HG03354 (cell line): ENCODE data around the gene CCDC7.
"Not testable (repeated sequence)": the region's sequence is repeated elsewhere in the genome, so short reads cannot be mapped to it uniquely, and the experiment has no call there.

Experiments
- ATAC-seq: cut with Tn5 transposase; IDR thresholded peaks from one replicate; pipeline ENCODE4 v1.9.1; 2021; ENCODE audit warnings: mild to moderate bottlenecking; ENCODE audit not compliant: unreplicated experiment, poor library complexity, severe bottlenecking

Gene CCDC7

DNA sequence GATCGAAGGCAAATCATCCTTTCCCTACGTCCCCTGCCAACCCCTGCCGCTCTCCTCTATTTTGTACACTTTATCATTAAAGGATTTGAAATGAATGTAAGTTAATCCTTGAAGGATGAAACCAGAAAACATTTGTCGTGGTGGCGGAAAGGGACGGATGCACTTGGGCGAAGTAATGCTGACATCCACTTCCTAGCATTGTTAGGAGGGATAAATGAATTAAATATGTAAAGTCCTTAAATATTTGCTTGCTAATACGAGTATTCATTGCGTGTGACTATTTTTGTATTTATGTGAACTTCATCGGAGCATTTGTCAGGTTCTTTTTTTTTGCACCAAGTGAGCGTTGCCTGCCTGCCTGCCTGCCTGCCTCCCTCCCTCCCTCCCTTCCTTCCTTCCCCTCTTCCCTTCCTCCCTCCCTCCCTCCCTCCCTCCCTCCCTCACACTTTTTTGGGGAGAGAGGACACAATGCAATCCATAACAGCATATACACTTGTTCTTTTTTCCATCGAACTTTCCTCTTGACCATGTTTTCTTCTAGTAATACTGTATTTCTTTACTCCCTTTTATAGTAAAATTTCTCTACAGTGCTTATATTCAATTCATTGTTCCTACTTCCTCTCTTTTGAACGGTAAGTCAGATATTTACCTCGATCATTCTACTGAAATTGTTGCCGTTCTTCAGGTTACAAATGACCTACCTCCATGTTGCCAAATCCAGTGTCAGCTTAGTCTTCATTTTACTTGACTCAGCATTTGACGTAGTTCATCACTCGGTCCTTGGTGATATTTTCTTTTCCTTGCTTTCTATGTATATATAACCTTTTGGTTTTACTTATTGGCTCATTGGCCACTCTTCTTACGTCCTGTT is 831 bp downstream of the CCDC7 start:
- ATAC-seq: peak; percentile 13

DNA sequence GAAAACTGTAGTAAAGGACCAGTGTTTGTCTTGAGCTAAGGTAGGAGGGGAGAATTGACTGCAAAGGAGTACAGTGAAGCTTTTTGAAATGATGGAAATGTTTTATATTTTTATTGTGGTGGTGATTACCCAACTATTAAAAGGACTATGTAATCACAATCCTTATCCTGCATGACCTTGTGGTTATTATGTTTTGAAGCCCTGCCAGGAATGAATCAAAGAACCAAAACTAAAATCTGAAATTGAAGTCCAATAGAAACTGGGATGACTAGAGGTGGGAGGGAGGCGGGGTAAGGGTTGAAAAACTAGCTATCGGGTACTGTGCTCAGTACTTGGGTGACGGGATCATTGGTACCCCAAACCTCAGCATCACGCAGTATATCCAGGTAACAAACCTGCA is 8.2 kb downstream of the CCDC7 start:
- ATAC-seq: no peak

DNA sequence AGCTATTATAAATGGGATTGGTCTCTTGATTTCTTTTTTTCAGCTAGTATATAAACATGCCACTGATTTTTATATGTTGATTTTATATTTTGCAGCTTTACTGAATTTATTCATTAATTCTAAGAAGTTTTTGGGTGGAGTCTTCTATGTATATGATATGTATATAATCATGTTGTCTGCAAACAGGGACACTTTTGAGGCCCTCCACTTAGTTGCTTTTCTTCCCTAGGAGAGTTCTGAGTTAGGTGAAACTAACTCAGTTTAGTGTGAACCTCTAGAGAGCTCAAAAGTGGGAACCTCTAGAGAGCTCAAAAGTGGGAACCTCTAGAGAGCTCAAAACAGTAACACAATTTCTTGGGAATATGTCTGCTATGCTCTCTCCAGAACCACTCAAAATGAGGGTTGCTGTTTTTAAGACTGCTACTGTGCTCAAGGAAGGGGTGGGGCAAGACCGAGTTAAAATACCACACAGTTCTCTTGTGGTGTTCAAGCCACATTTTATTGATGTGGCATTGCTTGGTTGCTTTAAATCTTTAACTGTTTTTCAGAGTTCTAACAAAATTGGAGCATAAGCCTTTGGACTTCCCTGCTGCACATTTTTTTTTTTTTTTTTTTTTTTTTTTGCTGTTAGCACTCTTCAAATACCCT is 13.2 kb downstream of the CCDC7 start:
- no peak for ATAC-seq

DNA sequence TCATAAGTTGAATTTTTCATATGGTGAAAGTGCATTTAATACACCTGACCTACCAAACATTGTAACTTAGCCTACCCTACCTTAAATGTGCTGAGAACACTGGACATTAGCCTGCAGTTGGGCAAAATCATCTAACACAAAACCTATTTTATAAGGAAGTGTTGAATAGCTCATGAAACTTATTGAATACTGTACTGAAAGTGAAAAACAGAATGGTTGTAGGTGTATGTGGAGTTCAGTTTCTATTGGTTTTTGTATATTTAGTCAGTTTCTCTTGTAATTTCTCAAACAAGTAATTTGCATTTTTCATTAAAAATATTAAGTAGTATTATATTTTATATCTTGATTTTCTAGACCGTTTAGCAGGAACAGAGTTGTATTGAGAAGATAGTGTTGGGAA is 15.3 kb downstream of the CCDC7 start:
- ATAC-seq: peak; percentile 71

DNA sequence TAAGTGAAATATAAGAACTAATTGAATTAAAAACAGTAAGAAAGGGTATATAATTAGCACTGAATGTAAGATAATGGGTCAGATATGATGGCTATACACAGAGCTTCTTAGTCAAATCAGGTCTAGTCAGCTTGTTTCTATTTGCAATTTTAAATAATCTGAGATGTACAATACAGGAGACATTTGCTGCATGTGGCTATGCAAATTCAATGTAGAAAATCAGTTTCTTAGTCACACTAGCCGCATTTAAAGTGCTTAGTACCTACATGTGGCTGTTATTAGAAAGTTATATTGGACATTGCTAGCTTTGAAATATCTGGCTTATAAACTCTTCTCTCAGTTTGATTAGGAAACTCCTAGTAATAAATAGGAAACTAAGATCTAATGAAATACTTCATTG is 25.3 kb downstream of the CCDC7 start:
- no peak for ATAC-seq

DNA sequence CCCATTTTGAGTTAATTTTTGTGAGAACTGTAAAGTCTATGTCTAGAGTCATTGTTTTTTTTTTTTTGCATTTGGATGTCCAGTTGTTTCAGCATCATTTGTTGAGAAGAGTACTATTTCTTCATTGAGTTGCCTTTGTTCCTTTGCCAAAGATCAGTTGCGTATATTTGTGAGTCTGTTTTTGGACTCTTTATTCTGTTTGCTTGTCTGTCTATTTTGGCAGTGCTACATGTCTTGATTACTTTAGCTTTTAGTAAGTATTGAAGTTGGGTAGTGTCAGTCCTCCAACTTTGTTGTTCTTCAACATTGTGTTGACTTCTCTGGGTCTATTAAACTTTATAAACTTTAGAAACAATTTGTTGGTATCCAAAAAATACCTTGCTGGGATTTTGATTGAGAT is 31.6 kb downstream of the CCDC7 start:
- no peak for ATAC-seq

DNA sequence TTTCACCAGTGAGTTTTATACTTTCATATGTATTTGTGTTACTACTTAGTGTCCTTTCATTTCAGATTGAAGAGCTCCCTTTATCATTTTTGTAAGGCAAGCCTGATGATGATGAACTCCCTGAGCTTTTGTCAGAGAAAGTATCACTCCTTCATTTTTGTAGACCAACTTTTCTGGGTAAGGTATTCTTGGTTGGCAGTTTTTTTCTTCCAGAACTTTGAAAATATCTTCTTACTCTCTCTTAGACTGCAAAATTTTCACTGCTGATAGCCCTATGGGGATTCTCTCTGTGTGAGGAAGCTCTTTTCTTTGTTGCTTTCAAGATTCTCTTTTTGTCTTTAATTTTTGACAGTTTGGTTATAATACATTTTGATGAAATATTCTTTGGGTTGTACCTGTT is 35.7 kb downstream of the CCDC7 start:
- no peak for ATAC-seq

DNA sequence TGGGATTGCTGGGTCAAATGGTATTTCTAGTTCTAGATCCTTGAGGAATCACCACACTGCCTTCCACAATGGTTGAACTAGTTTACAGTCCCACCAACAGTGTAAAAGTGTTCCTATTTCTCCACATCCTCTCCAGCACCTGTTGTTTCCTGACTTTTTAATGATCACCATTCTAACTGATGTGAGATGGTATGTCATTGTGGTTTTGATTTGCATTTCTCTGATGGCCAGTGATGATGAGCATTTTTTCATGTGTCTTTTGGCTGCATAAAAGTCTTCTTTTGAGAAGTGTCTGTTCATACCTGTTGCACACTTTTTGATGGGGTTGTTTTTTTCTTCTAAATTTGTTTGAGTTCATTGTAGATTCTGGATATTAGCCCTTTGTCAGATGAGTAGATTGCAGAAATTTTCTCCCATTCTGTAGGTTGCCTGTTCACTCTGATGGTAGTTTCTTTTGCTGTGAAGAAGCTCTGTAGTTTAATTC is 37.1 kb downstream of the CCDC7 start:
- ATAC-seq: not testable (repeated sequence)

DNA sequence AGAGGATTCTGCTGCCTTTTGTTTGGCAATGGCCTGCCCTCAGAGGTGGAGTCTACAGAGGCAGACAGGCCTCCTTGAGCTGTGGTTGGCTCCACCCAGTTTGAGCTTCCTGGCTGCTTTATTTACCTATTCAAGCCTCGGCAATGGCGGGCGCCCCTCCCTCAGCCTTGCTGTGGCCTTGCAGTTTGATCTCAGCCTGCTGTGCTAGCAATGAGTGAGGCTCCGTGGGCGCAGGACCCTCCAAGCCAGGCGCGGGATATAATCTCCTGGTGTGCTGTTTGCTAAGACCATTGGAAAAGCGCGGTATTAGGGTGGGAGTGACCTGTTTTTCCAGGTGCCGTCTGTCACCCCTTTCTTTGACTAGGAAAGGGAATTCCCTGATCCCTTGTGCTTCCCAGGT is 42.1 kb downstream of the CCDC7 start:
- ATAC-seq: not testable (repeated sequence)

DNA sequence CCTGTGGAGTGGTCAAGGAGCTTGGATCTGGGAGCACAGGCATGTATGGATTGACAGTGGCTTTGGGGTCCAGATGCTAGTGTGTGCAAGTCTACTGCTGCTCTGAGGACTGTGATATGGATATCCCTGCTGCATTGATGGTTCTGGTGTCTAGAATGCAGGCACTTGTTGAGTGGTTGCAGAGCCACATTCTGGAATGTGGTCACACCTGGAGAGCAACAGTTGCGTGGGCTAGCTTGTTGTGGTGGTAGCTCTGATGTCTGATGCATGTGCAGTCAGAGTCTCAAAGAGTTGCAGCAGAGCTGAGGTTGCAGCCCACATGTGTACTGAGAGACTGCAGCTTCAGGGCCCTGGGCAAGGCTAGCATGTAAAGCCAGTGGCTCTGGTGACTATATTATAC is 43.2 kb downstream of the CCDC7 start:
- no peak for ATAC-seq

DNA sequence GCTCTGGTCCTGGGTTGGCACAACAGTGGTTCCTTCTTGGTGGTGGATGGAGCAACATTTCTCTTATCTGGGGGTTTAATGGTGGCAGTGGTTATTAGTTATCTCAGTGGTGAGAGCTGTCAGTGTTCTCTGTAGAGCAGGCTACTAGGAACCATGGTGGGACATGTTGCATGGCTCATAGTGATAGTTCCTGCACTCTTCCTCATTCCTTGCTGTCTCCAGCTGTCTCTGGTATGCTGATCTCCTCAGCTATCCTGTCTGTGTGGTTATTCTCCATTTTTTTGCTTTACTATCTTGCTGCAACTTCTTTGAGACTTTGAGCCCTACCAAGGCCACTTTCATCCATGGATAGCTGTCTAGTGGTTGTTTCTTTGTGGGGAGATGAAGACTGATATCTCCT is 44.0 kb downstream of the CCDC7 start:
- no peak for ATAC-seq

DNA sequence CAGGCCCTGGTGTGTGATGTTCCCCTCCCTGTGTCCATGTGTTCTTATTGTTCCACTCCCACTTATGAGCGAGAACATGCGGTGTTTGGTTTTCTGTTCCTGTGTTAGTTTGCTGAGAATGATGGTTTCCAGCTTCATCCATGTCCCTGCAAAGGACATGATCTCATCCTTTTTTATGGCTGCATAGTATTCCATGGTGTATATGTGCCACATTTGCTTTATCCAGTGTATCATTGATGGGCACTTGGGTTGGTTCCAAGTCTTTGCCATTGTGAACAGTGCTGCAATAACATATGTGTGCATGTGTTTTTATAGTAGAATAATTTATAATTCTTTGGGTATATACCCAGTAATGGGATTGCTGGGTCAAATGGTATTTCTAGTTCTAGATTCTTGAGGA is 48.6 kb downstream of the CCDC7 start:
- ATAC-seq: not testable (repeated sequence)

DNA sequence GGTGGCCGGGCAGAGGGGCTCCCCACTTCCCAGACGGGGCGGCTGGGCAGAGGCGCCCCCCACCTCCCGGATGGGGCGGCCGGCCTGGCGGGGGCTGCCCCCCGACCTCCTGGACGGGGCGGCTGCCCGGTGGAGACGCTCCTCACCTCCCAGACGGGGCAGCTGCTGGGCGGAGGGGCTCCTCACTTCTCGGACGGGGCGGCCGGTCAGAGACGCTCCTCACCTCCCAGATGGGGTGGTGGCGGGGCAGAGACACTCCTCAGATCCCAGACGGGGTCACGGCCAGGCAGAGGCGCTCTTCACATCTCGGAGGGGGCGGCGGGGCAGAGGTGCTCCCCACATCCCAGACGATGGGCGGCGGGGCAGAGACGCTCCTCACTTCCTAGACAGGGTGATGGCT is 54.2 kb downstream of the CCDC7 start:
- ATAC-seq: not testable (repeated sequence)

DNA sequence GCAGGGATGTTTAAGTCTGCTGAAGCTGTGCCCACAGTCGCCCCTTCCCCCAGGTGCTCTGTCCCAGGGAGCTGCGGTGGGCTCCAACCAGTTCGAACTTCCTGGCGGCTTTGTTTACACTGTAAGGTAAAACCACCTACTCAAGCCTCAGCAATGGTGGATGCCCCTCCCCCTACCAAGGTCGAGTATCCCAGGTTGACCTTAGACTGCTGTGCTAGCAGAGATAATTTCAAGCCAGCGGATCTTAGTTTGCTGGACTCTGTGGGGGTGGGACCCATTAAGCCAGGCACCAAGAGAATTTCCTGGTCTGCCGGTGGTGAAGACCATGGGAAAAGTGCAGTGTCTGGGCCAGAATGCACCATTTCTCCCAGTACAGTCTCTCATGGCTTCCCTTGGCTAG is 56.0 kb downstream of the CCDC7 start:
- ATAC-seq: no peak

DNA sequence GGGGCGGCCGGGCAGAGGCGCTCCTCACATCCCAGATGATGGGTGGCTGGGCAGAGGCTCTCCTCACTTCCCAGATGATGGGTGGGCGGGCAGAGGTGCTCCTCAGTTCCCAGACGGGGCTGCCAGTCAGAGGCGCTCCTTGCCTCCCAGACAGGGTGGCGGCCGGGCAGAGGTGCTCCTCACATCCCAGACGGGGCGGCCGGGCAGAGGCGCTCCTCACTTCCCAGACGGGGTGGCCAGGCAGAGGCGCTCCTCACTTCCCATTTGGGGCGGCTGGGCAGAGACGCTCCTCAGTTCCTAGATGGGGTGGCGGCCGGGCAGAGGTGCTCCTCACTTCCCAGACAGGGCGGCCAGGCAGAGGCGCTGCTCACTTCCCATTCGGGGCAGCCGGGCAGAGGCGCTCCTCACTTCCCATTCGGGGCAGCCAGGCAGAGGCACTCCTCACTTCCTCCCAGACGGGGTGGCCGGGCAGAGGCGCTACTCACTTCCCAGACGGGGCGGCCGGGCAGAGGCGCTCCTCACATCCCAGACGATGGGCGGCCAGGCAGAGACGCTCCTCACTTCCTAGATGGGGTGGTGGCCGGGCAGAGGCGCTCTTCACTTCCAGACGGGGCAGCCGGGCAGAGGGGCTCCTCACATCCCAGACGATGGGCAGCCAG is 60.0 kb downstream of the CCDC7 start:
- not testable (repeated sequence) for ATAC-seq

DNA sequence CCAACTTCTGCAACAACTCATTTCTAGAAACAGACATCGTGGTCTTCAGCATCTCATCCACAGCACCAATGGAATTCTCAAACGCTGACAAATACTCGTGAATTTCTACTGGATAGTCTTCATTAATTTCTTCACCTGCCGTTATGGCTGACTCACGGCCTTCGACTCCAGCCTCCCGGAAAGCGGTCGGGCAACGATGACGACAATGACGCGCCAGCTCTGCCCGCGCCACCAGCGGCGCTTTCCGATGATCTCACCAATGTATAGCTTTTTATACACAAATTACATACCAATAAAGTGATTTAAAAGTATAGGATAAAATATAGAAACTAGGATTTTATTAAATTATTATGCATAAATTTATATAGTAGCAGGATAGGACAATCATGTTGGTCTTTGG is 65.7 kb downstream of the CCDC7 start:
- no peak for ATAC-seq

DNA sequence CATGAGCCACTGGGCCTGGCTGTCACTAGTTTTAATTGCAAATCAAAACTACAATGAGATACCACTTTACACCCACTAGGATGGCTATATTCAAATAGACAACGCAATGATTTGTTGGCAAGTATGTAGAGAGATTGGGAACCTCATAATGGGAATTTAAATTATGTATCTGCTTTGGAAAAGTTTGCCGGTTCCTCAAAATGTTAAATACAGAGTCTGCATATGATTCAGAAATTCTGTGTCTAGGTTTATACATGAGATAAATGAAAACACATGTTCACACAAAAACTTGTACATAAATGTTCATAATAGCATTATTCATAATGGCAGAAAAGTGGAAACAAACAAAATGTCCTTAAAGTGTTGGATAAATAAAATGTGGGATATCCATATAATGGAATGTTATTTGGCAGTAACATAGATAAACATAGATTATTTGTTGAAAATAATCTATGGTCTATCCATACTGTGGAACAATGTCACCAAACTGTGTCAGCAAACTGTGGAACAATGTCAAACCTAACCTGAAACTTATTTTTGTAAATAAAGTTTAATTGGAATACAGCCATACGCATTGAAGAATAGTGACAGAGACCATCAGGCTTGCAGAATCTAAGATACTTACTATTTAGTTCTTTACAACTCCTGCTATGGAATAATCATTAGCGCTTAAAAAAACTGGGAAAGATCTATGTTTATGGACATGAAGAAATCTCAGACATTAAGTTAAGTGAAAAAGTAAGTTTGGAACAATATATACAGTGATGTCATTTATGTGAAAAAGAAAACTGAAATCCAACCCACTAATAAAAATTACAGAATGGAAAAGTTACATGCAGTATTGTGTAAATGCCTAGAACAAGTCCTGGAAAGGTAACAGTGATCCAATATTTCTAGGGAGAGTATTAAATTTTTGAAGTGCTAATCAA is 70.9 kb downstream of the CCDC7 start:
- no peak for ATAC-seq

DNA sequence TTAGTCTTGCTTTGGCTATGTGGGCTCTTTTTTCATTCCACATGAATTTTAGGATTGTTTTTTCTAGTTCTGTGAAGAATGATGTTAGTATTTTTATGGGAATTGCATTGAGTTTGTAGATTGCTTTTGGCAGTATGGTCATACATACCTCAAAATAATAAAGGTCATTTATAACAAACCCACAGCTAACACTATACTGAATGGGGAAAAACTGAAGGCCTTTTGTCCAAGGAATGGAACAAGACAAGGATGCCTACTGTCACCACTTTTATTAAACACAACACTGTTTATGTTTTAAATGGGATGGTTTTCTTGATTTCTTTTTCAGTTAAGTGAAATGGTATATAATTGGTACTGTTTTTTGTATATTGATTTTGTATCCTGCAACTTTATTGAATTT is 84.3 kb downstream of the CCDC7 start:
- ATAC-seq: no peak

DNA sequence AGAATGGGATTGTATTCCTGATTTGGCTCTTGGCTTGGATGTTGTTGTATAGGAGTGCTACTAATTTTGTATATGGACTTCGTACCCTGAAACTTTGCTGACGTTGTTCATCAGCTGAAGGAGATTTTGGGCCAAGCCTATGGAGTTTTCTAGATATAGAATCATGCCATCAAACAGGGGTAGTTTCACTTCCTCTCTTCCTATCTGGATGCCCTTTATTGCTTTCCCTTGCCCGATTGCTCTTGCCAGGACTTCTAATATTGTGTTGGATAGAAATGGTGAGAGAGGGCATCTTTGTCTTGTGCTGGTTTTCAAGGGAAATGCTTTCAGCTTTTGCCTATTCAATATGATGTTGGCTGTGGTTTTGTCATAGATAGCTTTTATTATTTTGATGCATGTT is 92.3 kb downstream of the CCDC7 start:
- no peak for ATAC-seq
